Mesothelial cell of epicardium (in vitro differentiated cells): ENCODE results near the gene PDZK1IP1. TPM values are rescaled to one million over a fixed set of nuclear protein-coding genes. Genes with fewer than 3 reads are reported as not detected.

Experiments
- DNase-seq, 2 experiments: peaks; one replicate each; pipeline ENCODE4 v3.0.0; 2021; ENCODE audit warnings: low spot score in 2 of 2; ENCODE audit not compliant: unreplicated experiment in 2 of 2
- H3K27ac Mint-ChIP-seq: 2 replicates; pipeline ENCODE4 v1.8.0; 2021; ENCODE audit warnings: mixed read lengths
- H3K27me3 Mint-ChIP-seq: 2 replicates; pipeline ENCODE4 v1.8.0; 2021; ENCODE audit warnings: low read depth, mixed read lengths
- H3K36me3 Mint-ChIP-seq: 2 replicates; pipeline ENCODE4 v1.8.0; 2021; ENCODE audit warnings: mixed read lengths
- H3K4me1 Mint-ChIP-seq: 2 replicates; pipeline ENCODE4 v1.8.0; 2021; ENCODE audit warnings: mixed read lengths
- H3K4me3 Mint-ChIP-seq: 2 replicates; pipeline ENCODE4 v1.8.0; 2021; ENCODE audit warnings: mild to moderate bottlenecking, moderate library complexity, mixed read lengths
- H3K9me3 Mint-ChIP-seq: 2 replicates; pipeline ENCODE4 v1.8.0; 2021; ENCODE audit warnings: mixed read lengths
- CTCF ChIP-seq: fragments of 200-600 bp; sonication (generic); IDR thresholded peaks from one replicate; pipeline ENCODE4 v1.5.0; 2021; ENCODE audit warnings: antibody characterized with exemption; ENCODE audit not compliant: unreplicated experiment
- total RNA-seq: library from RNA; stranded (reverse); gene quantifications from 3 replicates; pipeline ENCODE4 v1.2.1, GENCODE V29; 2021

The PDZK1IP1 gene
- total RNA-seq, 1 donor from 2014 or later = not detected

- Mint-ChIP-seq H3K36me3 (no peaks in the 10 kb centered on the region), H3K27ac (no peak overlapping the region), H3K4me1 (peaks cover 6% of the 10 kb centered on the region), H3K27me3 (peaks cover 50% of the 10 kb centered on the region), H3K9me3 (no peaks in the 10 kb centered on the region), H3K4me3 (peak overlapping the region; percentile 53)
- no peak for DNase-seq
- no peak for TF ChIP-seq CTCF
Measured at GRCh38 chr1:47225430-47226100, 35.7 kb upstream of the PDZK1IP1 start.

- Mint-ChIP-seq H3K4me3 (no peak overlapping the region), H3K36me3 (no peaks in the 10 kb centered on the region), H3K27ac (no peak overlapping the region), H3K4me1 (peaks cover 6% of the 10 kb centered on the region), H3K9me3 (no peaks in the 10 kb centered on the region), H3K27me3 (peaks cover 43% of the 10 kb centered on the region)
- no peak for TF ChIP-seq CTCF
- DNase-seq = no peak
Measured at GRCh38 chr1:47224676-47225399, 35.0 kb upstream of the PDZK1IP1 start.

GRCh38 chr1:47223921-47224675, 34.3 kb upstream of the PDZK1IP1 start:
- H3K27ac Mint-ChIP-seq = no peak overlapping the region
- DNase-seq = no peak

GRCh38 chr1:47223174-47223920, 33.5 kb upstream of the PDZK1IP1 start:
- no peak for TF ChIP-seq CTCF
- H3K9me3 Mint-ChIP-seq = no peaks in the 10 kb centered on the region
- H3K36me3 Mint-ChIP-seq = no peaks in the 10 kb centered on the region
- no peak overlapping the region for H3K4me3 Mint-ChIP-seq
- peaks cover 39% of the 10 kb centered on the region for H3K27me3 Mint-ChIP-seq
- H3K4me1 Mint-ChIP-seq = peaks cover 6% of the 10 kb centered on the region
- no peak overlapping the region for H3K27ac Mint-ChIP-seq
- no peak for DNase-seq

More at GRCh38 chr1:47223921-47224675, 34.3 kb upstream of the PDZK1IP1 start:
- no peaks in the 10 kb centered on the region for H3K9me3 Mint-ChIP-seq
- no peak overlapping the region for H3K4me3 Mint-ChIP-seq
- TF ChIP-seq CTCF = no peak
- peaks cover 39% of the 10 kb centered on the region for H3K27me3 Mint-ChIP-seq
- peaks cover 6% of the 10 kb centered on the region for H3K4me1 Mint-ChIP-seq
- no peaks in the 10 kb centered on the region for H3K36me3 Mint-ChIP-seq

- peaks cover 6% of the 10 kb centered on the region for H3K4me1 Mint-ChIP-seq
- H3K4me3 Mint-ChIP-seq = no peak overlapping the region
- H3K36me3 Mint-ChIP-seq = no peaks in the 10 kb centered on the region
- peaks cover 34% of the 10 kb centered on the region for H3K27me3 Mint-ChIP-seq
- no peaks in the 10 kb centered on the region for H3K9me3 Mint-ChIP-seq
- no peak overlapping the region for H3K27ac Mint-ChIP-seq
- no peak for DNase-seq
- no peak for TF ChIP-seq CTCF
Measured at GRCh38 chr1:47222476-47222875, 32.6 kb upstream of the PDZK1IP1 start.
